ENCODE results near the gene ZBTB25. TPM values are rescaled to one million over a fixed set of nuclear protein-coding genes. Genes with fewer than 3 reads are reported as not detected.
A peak's percentile ranks its signal among the peaks of the same experiment; 100 is the strongest.

The ZBTB25 gene
- total RNA-seq, 1 donor from 2014 or later: 9.5 TPM

DNA sequence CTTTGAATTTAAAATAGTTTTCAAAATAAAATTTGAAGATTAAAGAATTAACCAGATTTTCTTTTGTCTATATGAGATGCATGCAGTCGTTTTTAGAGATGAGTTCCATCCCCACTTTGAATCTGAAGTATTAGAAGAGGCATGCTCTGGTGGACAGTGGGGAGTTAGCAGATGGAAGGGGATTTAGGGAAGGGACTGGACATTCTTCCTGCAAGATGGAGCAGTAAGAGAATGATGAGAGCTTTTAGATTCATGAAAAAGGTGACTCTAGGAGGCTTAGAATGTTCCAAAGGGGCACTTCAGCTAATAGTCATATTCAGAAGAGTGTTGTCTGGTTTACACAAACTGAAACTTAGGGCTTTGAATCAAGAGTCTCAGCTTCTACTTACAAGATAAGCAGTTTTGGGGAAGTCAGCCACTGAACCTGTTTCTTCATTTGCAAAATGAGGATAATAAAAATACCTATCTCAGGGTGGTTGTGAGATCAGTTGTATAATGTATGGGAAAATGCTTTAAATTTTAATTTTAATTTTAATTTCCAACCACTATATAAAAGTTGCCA, 4.7 kb upstream of the ZBTB25 start:
- H3K36me3 ChIP-seq (ENCODE audit: insufficient read depth, low read length): peaks cover 5% of the 10 kb centered on the region
- H2AFZ ChIP-seq (ENCODE audit: low read depth, low read length): no peak overlapping the region
- Mint-ChIP-seq H3K9me3 (ENCODE audit: unreplicated experiment) (no peaks in the 10 kb centered on the region), H3K4me3 (ENCODE audit: unreplicated experiment) (peak overlapping the region; percentile 37), H3K4me1 (ENCODE audit: low read depth, unreplicated experiment) (peaks cover 40% of the 10 kb centered on the region), H3K36me3 (ENCODE audit: low read depth, unreplicated experiment) (peaks cover 5% of the 10 kb centered on the region), H3K27ac (ENCODE audit: unreplicated experiment) (peak overlapping the region; percentile 55), H3K27me3 (ENCODE audit: low read depth, unreplicated experiment) (no peaks in the 10 kb centered on the region)
- TF ChIP-seq EZH2 (IDR thresholded peaks at IDR 0.05; ENCODE audit: insufficient read depth, low read length) (no peak), CTCF (IDR thresholded peaks at IDR 0.05; ENCODE audit: insufficient read depth, low read depth, low read length) (no peak)
- peaks cover 79% of the 10 kb centered on the region for H4K20me1 ChIP-seq (ENCODE audit: insufficient read depth, low read length)
- H3K79me2 ChIP-seq (ENCODE audit: insufficient read depth, low read length): peaks cover 93% of the 10 kb centered on the region
- H3K9ac ChIP-seq (ENCODE audit: low read length): no peak overlapping the region
- H3K9me3 ChIP-seq (ENCODE audit: insufficient read depth, low read depth, low read length): no peaks in the 10 kb centered on the region
- no peak overlapping the region for H3K27ac ChIP-seq (ENCODE audit: low read depth, low read length)
- H3K27me3 ChIP-seq (ENCODE audit: insufficient read depth, low read length): no peaks in the 10 kb centered on the region
- FAIRE-seq (no peak), DNase-seq (ENCODE audit: low read depth) (no peak)
- no peak overlapping the region for H3K4me2 ChIP-seq (ENCODE audit: low read length)
- peaks cover 24% of the 10 kb centered on the region for H3K4me1 ChIP-seq (ENCODE audit: insufficient read depth, low read length)
- H3K4me3 ChIP-seq (ENCODE audit: insufficient read depth, low read depth, low read length): no peak overlapping the region

- Histone ChIP-seq H3K4me2 (ENCODE audit: low read length) (peak overlapping the region; percentile 93), H3K9ac (ENCODE audit: low read length) (peak overlapping the region; percentile 48), H4K20me1 (ENCODE audit: insufficient read depth, low read length) (peaks cover 72% of the 10 kb centered on the region), H3K27ac (ENCODE audit: low read depth, low read length) (peak overlapping the region; percentile 3), H3K79me2 (ENCODE audit: insufficient read depth, low read length) (peaks cover 93% of the 10 kb centered on the region), H3K4me3 (ENCODE audit: insufficient read depth, low read depth, low read length) (peak overlapping the region; percentile 87), H3K36me3 (ENCODE audit: insufficient read depth, low read length) (peaks cover 5% of the 10 kb centered on the region), H2AFZ (ENCODE audit: low read depth, low read length) (no peak overlapping the region), H3K4me1 (ENCODE audit: insufficient read depth, low read length) (peaks cover 30% of the 10 kb centered on the region), H3K9me3 (ENCODE audit: insufficient read depth, low read depth, low read length) (no peaks in the 10 kb centered on the region), H3K27me3 (ENCODE audit: insufficient read depth, low read length) (no peaks in the 10 kb centered on the region)
- H3K9me3 Mint-ChIP-seq (ENCODE audit: unreplicated experiment): no peaks in the 10 kb centered on the region
- peak overlapping the region; percentile 97 for H3K4me3 Mint-ChIP-seq (ENCODE audit: unreplicated experiment)
- H3K4me1 Mint-ChIP-seq (ENCODE audit: low read depth, unreplicated experiment): peaks cover 43% of the 10 kb centered on the region
- peaks cover 5% of the 10 kb centered on the region for H3K36me3 Mint-ChIP-seq (ENCODE audit: low read depth, unreplicated experiment)
- H3K27ac Mint-ChIP-seq (ENCODE audit: unreplicated experiment): peak overlapping the region; percentile 53
- FAIRE-seq (no peak), DNase-seq (ENCODE audit: low read depth) (peak; percentile 48)
- TF ChIP-seq EZH2 (IDR thresholded peaks at IDR 0.05; ENCODE audit: insufficient read depth, low read length) (no peak), CTCF (IDR thresholded peaks at IDR 0.05; ENCODE audit: insufficient read depth, low read depth, low read length) (no peak)
- H3K27me3 Mint-ChIP-seq (ENCODE audit: low read depth, unreplicated experiment): no peaks in the 10 kb centered on the region
These were observed 3.9 kb upstream of the ZBTB25 start for GRCh38 chr14:64507376-64508156.

- Histone ChIP-seq H2AFZ (ENCODE audit: low read depth, low read length) (no peak overlapping the region), H3K4me1 (ENCODE audit: insufficient read depth, low read length) (peaks cover 38% of the 10 kb centered on the region), H4K20me1 (ENCODE audit: insufficient read depth, low read length) (peaks cover 64% of the 10 kb centered on the region), H3K4me3 (ENCODE audit: insufficient read depth, low read depth, low read length) (peak overlapping the region; percentile 87), H3K27me3 (ENCODE audit: insufficient read depth, low read length) (no peaks in the 10 kb centered on the region), H3K9me3 (ENCODE audit: insufficient read depth, low read depth, low read length) (no peaks in the 10 kb centered on the region), H3K9ac (ENCODE audit: low read length) (peak overlapping the region; percentile 48), H3K79me2 (ENCODE audit: insufficient read depth, low read length) (peaks cover 93% of the 10 kb centered on the region), H3K27ac (ENCODE audit: low read depth, low read length) (peak overlapping the region; percentile 2), H3K36me3 (ENCODE audit: insufficient read depth, low read length) (peaks cover 4% of the 10 kb centered on the region), H3K4me2 (ENCODE audit: low read length) (peak overlapping the region; percentile 93)
- Mint-ChIP-seq H3K36me3 (ENCODE audit: low read depth, unreplicated experiment) (peaks cover 5% of the 10 kb centered on the region), H3K9me3 (ENCODE audit: unreplicated experiment) (no peaks in the 10 kb centered on the region), H3K4me3 (ENCODE audit: unreplicated experiment) (peak overlapping the region; percentile 97), H3K27ac (ENCODE audit: unreplicated experiment) (no peak overlapping the region), H3K27me3 (ENCODE audit: low read depth, unreplicated experiment) (no peaks in the 10 kb centered on the region), H3K4me1 (ENCODE audit: low read depth, unreplicated experiment) (peaks cover 51% of the 10 kb centered on the region)
- FAIRE-seq (no peak), DNase-seq (ENCODE audit: low read depth) (no peak)
- TF ChIP-seq EZH2 (IDR thresholded peaks at IDR 0.05; ENCODE audit: insufficient read depth, low read length) (no peak), CTCF (IDR thresholded peaks at IDR 0.05; ENCODE audit: insufficient read depth, low read depth, low read length) (no peak)
These were observed 3.1 kb upstream of the ZBTB25 start for GRCh38 chr14:64506721-64507120.

All from astrocyte (in vitro differentiated cells and primary cell).